ENCODE results near the gene AVPR1B. TPM values are rescaled to one million over a fixed set of nuclear protein-coding genes. Genes with fewer than 3 reads are reported as not detected.

Gene AVPR1B
- total and polyA plus RNA-seq, 3 donors from 2014 or later: not detected

DNA sequence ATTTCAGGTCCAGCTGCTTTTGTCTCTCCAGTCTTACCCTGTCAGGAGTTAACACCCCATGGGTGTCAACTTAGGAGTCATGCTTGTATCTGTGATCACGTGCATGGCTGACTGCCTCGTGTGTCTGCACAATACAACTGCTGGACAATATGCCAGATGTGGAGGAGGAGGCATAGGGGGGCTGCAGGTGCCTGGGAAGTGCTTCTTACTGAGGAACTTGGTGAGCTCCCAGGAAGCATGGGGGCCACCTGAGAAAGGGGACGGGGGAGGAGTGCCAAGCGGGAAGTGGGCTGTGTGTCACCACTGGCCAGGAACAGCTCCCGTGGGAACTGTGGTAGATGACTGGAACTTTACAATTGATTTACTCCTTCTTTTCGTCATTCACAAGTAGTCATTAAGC, 54.7 kb downstream of the AVPR1B start:
- TF ChIP-seq, protein P1, sequence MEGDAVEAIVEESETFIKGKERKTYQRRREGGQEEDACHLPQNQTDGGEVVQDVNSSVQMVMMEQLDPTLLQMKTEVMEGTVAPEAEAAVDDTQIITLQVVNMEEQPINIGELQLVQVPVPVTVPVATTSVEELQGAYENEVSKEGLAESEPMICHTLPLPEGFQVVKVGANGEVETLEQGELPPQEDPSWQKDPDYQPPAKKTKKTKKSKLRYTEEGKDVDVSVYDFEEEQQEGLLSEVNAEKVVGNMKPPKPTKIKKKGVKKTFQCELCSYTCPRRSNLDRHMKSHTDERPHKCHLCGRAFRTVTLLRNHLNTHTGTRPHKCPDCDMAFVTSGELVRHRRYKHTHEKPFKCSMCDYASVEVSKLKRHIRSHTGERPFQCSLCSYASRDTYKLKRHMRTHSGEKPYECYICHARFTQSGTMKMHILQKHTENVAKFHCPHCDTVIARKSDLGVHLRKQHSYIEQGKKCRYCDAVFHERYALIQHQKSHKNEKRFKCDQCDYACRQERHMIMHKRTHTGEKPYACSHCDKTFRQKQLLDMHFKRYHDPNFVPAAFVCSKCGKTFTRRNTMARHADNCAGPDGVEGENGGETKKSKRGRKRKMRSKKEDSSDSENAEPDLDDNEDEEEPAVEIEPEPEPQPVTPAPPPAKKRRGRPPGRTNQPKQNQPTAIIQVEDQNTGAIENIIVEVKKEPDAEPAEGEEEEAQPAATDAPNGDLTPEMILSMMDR (IDR thresholded peaks at IDR 0.05): no peak
- TF ChIP-seq POLR2A (IDR thresholded peaks at IDR 0.05): no peak
- 66 to 72% methylated on average over 6 of the region's 6 CpGs for WGBS, 2 donors
- Histone ChIP-seq H3K4me3 (no peak overlapping the region), H3K36me3 (ENCODE audit: low read depth, missing control alignments) (no peaks in the 10 kb centered on the region), H3K4me1 (no peaks in the 10 kb centered on the region), H3K27me3 (no peaks in the 10 kb centered on the region), H3K27ac (no peak overlapping the region), H3K9me3 (no peaks in the 10 kb centered on the region)
- DNase-seq: no peak
- intact Hi-C loops (cut with DNase I; ENCODE audit: low total_unique reads): no loop called here

DNA sequence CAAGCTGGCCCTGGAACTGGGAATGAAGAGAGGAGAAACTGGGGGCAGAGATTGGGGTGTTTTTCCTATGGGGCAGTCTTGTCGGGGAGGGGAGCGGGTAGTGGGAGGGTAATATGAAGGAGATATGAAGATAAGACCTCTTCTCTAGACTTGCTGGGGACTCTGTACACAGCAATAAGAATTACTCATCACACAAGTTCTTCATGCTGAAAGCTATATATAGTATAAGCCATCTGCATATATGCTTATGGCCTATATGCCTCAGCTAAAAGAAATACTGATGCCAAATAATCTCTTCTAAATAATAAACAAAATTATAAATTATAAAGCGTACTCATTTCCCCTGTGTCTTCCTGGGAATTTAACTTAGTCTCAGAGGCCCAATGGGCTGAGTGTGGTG, 56.3 kb downstream of the AVPR1B start:
- Histone ChIP-seq H3K27me3 (no peaks in the 10 kb centered on the region), H3K36me3 (ENCODE audit: low read depth, missing control alignments) (no peaks in the 10 kb centered on the region), H3K4me1 (no peaks in the 10 kb centered on the region), H3K4me3 (no peak overlapping the region), H3K27ac (no peak overlapping the region), H3K9me3 (no peaks in the 10 kb centered on the region)
- TF ChIP-seq, protein P1 (IDR thresholded peaks at IDR 0.05): no peak
- no peak for TF ChIP-seq POLR2A (IDR thresholded peaks at IDR 0.05)
- WGBS, 2 donors: 95% methylated on average over 3 of the region's 3 CpGs
- no peak for DNase-seq
- intact Hi-C loops (cut with DNase I; ENCODE audit: low total_unique reads): no loop called here

Small RNA genes within 50 kb of the gene (small RNA-seq; reads per million reads assigned to genes)
- gene RF00271: 0 reads per million in 2 donors

Other genes starting within 250 kb of the AVPR1B start
- under 1 TPM; 0.24 to 0.43 TPM for gene SLC26A9, start 173.9 kb downstream of the AVPR1B start, total RNA-seq
- 0.26 TPM for gene SLC26A9, start 173.9 kb downstream of the AVPR1B start, polyA plus RNA-seq (ENCODE audit: insufficient read depth, low read depth, low replicate concordance)
- gene RAB7B, start 114.0 kb downstream of the AVPR1B start, total RNA-seq: 1 to 10 TPM; 1.7 to 8.4 TPM
- 6.2 TPM for gene RAB7B, start 114.0 kb downstream of the AVPR1B start, polyA plus RNA-seq (ENCODE audit: insufficient read depth, low read depth, low replicate concordance)
- under 1 TPM in 1 of 2 donors, not detected in 1; 0.16 TPM for gene CTSE, start 93.5 kb downstream of the AVPR1B start, total RNA-seq
- 0.98 TPM for gene CTSE, start 93.5 kb downstream of the AVPR1B start, polyA plus RNA-seq (ENCODE audit: insufficient read depth, low read depth, low replicate concordance)
- 1 to 10 TPM; 2.4 to 3.0 TPM for gene RHEX, start 64.2 kb downstream of the AVPR1B start, total RNA-seq
- gene RHEX, start 64.2 kb downstream of the AVPR1B start, polyA plus RNA-seq (ENCODE audit: insufficient read depth, low read depth, low replicate concordance): 2.9 TPM
- gene FAM72A, start 85.5 kb upstream of the AVPR1B start, total RNA-seq: 1 to 10 TPM; 4.9 to 7.2 TPM
- 13.7 TPM for gene FAM72A, start 85.5 kb upstream of the AVPR1B start, polyA plus RNA-seq (ENCODE audit: insufficient read depth, low read depth, low replicate concordance)
- gene SRGAP2, start 86.2 kb upstream of the AVPR1B start, total RNA-seq: 10 to 100 TPM; 52.8 to 54.3 TPM
- gene SRGAP2, start 86.2 kb upstream of the AVPR1B start, polyA plus RNA-seq (ENCODE audit: insufficient read depth, low read depth, low replicate concordance): 34.4 TPM

Measured in testis (tissue), 3 donors.